SJCRH30 (cell line): Measurements from ENCODE around the gene COX6B2. TPM values are rescaled to one million over a fixed set of nuclear protein-coding genes. Genes with fewer than 3 reads are reported as not detected.

ENCODE experiments used
- DNase-seq, 2 experiments: peaks; one replicate each; pipeline ENCODE4 v3.0.0-alpha.2; 2015 to 2020
- H3K27ac ChIP-seq: fragments of 250-450 bp; sonication (Bioruptor Pico); 2 replicates; pipeline ENCODE4 v1.5.1; 2020; ENCODE audit warnings: mild to moderate bottlenecking, moderate library complexity
- H3K27me3 ChIP-seq: fragments of 250-450 bp; sonication (Bioruptor Pico); 2 replicates; pipeline ENCODE4 v1.5.1; 2020; ENCODE audit warnings: mild to moderate bottlenecking, moderate library complexity
- H3K36me3 ChIP-seq: fragments of 250-450 bp; sonication (Bioruptor Pico); 2 replicates; pipeline ENCODE4 v1.5.1; 2020; ENCODE audit warnings: mild to moderate bottlenecking, moderate library complexity
- H3K4me1 ChIP-seq: fragments of 250-450 bp; sonication (Bioruptor Pico); 2 replicates; pipeline ENCODE4 v1.5.1; 2020; ENCODE audit warnings: mild to moderate bottlenecking, moderate library complexity
- H3K4me3 ChIP-seq: fragments of 250-450 bp; sonication (Bioruptor Pico); 2 replicates; pipeline ENCODE4 v1.5.1; 2020; ENCODE audit warnings: mild to moderate bottlenecking, moderate library complexity
- H3K9me3 ChIP-seq: fragments of 250-450 bp; sonication (Bioruptor Pico); replicated peaks from 2 replicates; pipeline ENCODE4 v1.5.1; 2020; ENCODE audit warnings: mild to moderate bottlenecking, moderate library complexity
- total RNA-seq: library from RNA; depleted of rRNA; stranded (reverse); fragments of >200 nt; shearing (Covaris generic); gene quantifications from 2 replicates; pipeline ENCODE4 v1.2.3, GENCODE V29; 2014; rRNA removed

Gene COX6B2
- total RNA-seq, 1 experiment from 2014 or later, result 0.45 TPM

DNA sequence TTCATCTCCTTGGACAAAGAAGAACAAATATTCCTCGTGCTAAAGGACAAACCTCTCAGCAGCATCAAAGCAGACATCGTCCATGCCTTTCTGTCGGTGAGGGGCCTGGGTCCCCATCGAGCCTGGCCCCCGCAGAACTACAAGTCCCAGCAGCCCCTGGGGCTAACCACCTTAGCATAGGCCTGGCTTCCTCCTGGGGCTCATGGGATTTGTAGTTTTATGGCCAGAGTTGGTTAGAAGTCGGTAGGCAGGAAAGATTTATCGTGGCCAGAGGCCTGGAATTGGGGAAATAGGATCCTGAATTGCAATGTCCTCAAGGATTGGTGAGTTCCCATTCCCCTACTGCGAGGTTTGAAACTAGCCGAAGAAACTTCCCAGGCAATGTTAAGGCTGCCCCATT lies 49.0 kb downstream of the COX6B2 start:
- Histone ChIP-seq H3K4me1 (no peaks in the 10 kb centered on the region), H3K27me3 (no peaks in the 10 kb centered on the region), H3K4me3 (no peak overlapping the region), H3K9me3 (no peaks in the 10 kb centered on the region), H3K36me3 (peaks cover 15% of the 10 kb centered on the region), H3K27ac (no peak overlapping the region)
- DNase-seq, result peak; percentile 55 to 65

DNA sequence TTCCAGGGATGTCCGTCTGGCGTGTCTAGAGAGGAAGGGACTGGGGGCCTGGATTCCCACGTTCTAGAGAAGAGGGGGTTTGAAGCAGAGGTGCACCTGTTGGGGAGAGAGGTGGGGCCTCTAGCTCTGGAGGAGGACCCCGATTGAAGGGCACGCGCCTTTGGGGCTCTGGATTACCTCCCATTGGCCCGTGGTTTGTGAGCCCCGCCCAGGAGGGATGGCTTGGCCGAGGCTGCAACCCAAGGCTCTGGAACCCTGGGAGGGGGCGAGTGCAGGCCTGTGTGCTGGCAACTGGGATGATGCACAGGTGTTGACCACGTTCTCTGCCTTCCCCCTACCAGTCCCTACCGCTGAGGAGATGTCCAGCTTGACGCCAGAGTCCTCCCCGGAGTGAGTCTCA lies 49.5 kb downstream of the COX6B2 start:
- no peaks in the 10 kb centered on the region for H3K27me3 ChIP-seq
- no peaks in the 10 kb centered on the region for H3K9me3 ChIP-seq
- no peak overlapping the region for H3K27ac ChIP-seq
- no peak for DNase-seq
- no peaks in the 10 kb centered on the region for H3K4me1 ChIP-seq
- no peak overlapping the region for H3K4me3 ChIP-seq
- H3K36me3 ChIP-seq, result peaks cover 15% of the 10 kb centered on the region

DNA sequence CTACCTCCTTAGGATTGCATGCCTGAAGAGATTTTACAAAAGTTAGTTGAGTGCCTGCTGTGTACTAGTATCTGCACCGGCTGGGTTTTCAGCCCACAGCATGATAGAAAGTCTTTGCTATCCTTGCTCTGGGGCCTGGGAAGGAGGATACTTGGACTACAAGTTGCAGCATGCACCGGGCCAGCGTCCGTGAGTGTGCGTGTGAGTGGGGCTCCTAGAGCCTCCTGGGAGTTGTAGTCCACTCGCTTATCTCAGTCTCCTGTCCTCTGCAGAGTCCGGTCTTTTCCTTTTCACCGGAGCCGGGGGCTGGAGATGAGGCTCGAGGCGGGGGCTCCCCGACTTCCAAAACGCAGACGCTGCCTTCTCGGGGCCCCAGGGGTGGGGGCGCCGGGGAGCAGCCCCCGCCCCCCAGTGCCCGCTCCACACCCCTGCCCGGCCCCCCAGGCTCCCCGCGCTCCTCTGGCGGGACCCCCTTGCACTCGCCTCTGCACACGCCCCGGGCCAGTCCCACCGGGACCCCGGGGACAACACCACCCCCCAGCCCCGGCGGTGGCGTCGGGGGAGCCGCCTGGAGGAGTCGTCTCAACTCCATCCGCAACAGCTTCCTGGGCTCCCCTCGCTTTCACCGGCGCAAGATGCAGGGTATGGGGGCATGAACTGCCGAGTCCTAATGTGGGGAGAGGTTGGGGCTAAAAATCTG lies 50.1 kb downstream of the COX6B2 start:
- H3K27ac ChIP-seq, result no peak overlapping the region
- no peaks in the 10 kb centered on the region for H3K4me1 ChIP-seq
- peak; percentile 61 to 62 for DNase-seq
- H3K36me3 ChIP-seq, result peaks cover 14% of the 10 kb centered on the region
- no peaks in the 10 kb centered on the region for H3K9me3 ChIP-seq
- no peak overlapping the region for H3K4me3 ChIP-seq
- no peaks in the 10 kb centered on the region for H3K27me3 ChIP-seq

DNA sequence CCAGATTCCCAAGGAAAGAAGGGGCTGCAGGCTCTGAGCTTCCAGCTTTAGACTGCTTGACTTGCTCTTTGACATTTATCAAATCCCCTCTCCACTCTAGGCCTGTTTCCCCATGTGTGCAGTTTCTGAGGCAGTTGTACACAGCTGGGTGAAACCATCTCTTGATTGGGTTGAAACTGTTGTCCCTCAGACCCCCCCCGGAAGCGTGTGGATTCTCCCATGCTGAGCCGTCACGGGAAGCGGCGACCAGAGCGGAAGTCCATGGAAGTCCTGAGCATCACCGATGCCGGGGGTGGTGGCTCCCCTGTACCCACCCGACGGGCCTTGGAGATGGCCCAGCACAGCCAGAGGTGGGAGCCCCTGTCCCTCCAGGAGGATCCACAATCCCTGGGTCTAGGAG lies 51.0 kb downstream of the COX6B2 start:
- Histone ChIP-seq H3K4me3 (no peak overlapping the region), H3K4me1 (no peaks in the 10 kb centered on the region), H3K9me3 (no peaks in the 10 kb centered on the region)

DNA sequence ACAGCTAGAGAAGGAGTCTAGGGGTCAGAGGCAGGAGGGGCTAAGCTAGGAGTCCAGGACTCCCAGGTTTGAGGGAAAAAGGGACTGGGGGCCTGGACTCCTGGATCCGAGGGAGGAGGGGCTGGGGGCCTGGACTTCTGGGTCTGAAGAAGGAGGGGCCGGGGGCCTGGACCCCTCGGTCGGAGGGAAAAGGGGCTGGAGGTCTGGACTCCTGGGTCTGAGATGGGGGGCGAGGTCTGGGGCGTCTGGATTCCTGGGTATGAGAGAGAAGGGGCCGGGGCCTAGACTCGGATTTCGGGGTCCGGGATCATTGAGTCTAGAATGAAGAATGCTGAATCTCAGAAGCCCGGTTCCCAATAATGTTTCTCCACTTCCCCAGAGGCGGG lies 52.2 kb downstream of the COX6B2 start:
- H3K27me3 ChIP-seq, result no peaks in the 10 kb centered on the region
- no peaks in the 10 kb centered on the region for H3K4me1 ChIP-seq
- DNase-seq, result no peak
- no peak overlapping the region for H3K27ac ChIP-seq
- H3K4me3 ChIP-seq, result no peak overlapping the region
- H3K9me3 ChIP-seq, result no peaks in the 10 kb centered on the region
- H3K36me3 ChIP-seq, result peaks cover 10% of the 10 kb centered on the region

More for the DNA sequence above, 51.0 kb downstream of the COX6B2 start:
- DNase-seq, result no peak
- Histone ChIP-seq H3K27ac (no peak overlapping the region), H3K27me3 (no peaks in the 10 kb centered on the region), H3K36me3 (peaks cover 10% of the 10 kb centered on the region)

DNA sequence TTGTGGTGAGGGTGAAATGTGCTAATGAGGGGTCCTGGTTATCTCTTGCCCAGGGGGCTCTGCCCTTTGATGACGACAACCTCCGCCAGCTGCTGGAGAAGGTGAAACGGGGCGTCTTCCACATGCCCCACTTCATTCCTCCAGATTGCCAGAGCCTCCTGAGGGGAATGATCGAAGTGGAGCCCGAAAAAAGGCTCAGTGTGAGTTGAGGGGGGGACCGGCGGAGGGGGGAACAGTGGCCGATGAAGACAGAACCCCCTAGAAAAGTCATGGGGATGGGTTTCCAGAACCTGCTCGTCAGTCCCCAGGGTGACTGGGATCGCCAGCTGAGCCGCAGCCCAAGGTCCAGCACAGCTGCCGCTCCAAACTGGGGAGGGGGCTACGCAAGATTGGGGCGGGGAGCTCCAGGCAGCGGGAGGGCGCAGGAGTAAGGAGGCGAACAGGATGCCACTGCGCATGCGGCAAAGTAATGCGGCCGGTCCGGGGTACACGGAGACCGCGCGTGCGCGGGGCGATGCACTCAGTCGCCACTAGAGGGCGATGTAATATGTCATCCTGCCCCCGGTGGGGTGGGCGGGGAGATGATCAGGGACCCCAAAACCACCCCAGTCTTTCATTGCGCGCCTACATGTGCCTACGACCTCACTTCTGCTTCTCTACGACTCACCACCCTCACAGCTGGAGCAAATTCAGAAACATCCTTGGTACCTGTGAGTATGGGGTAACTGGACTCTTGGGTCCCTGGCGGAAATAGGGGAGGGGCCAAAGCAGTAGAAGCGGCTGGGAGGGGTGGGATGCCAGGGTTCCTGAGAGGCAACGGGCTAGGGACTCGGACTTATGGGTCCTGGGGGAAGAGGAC lies 52.8 kb downstream of the COX6B2 start:
- H3K9me3 ChIP-seq, result no peaks in the 10 kb centered on the region
- H3K27me3 ChIP-seq, result no peaks in the 10 kb centered on the region
- no peak overlapping the region for H3K4me3 ChIP-seq
- H3K27ac ChIP-seq, result no peak overlapping the region
- DNase-seq, result peak; percentile 66 to 77
- H3K4me1 ChIP-seq, result no peaks in the 10 kb centered on the region
- H3K36me3 ChIP-seq, result peaks cover 10% of the 10 kb centered on the region

DNA sequence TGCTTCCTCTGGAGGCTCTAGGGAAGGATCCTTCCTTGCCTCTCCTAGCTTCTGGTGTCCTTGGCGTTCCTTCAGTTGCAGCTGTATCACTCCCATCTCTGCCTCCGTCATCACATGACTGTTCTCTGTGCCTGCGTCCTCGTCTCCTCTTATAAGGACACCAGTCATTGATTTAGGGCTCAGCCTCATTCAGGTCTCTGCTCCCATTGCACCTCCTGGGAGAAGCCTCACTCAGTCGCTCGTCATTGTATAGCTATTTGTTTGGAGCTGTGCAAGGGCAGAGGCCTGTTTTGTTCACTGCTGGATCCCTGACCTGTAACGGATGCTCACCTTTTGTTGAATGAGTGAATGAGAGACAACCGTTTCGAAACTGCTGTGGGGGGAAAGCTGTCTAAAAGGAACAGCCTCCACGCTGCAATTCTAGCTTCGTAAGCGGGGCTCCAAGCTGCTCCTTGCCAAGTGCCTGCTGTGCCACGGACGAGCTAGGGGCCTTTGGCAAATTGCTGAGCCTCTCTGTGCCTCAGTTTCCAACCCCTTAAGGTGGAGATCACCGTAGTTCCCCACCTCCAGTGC lies 53.5 kb downstream of the COX6B2 start:
- Histone ChIP-seq H3K27ac (no peak overlapping the region), H3K36me3 (peaks cover 10% of the 10 kb centered on the region), H3K9me3 (no peaks in the 10 kb centered on the region), H3K27me3 (no peaks in the 10 kb centered on the region), H3K4me1 (no peaks in the 10 kb centered on the region), H3K4me3 (no peak overlapping the region)
- no peak for DNase-seq

DNA sequence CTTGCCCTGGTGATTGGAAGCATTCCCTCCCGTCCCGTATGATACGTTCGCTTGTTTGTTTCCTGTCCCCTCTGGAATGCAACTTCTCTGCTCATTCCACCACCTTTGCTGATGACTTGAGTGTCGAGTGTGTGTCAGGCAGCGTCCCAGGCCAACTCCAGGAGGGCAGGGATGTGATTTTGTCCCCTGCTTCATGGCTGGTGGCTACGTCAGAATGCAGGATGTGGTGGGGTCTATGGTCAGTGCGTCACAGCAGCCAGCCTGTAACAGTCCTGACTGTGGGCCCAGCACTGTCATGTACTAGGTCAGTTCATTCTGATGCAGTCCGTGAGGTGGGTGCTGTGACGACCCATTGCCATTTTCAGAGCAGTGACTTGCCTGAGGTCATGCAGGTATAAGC lies 54.5 kb downstream of the COX6B2 start:
- Histone ChIP-seq H3K4me1 (no peaks in the 10 kb centered on the region), H3K27ac (no peak overlapping the region), H3K36me3 (peaks cover 3% of the 10 kb centered on the region; the same call in 1 of the 2 replicates), H3K27me3 (no peaks in the 10 kb centered on the region), H3K9me3 (no peaks in the 10 kb centered on the region), H3K4me3 (no peak overlapping the region)
- DNase-seq, result no peak

Other genes with a start within 250 kb of the COX6B2 start
- 26.2 and 30.5 TPM in 2 replicates for gene PPP1R12C, start 237.1 kb downstream of the COX6B2 start, total RNA-seq
- gene TNNT1, start 205.5 kb downstream of the COX6B2 start, total RNA-seq, result 599 and 612 TPM in 2 replicates
- 2.4 and 2.5 TPM in 2 replicates for gene TNNI3, start 197.0 kb downstream of the COX6B2 start, total RNA-seq
- 9.1 and 14.0 TPM in 2 replicates for gene DNAAF3, start 188.1 kb downstream of the COX6B2 start, total RNA-seq
- gene SYT5, start 174.4 kb downstream of the COX6B2 start, total RNA-seq, result 0.36 TPM in 1 of 2 replicates, not detected in the other
- gene PTPRH, start 145.2 kb downstream of the COX6B2 start, total RNA-seq, result 0.94 and 1.4 TPM in 2 replicates
- gene TMEM86B, start 126.0 kb downstream of the COX6B2 start, total RNA-seq, result 2.3 and 2.5 TPM in 2 replicates
- 39.5 and 44.9 TPM in 2 replicates for gene PPP6R1, start 95.7 kb downstream of the COX6B2 start, total RNA-seq
- gene HSPBP1, start 74.6 kb downstream of the COX6B2 start, total RNA-seq, result 39.3 and 40.8 TPM in 2 replicates
- 13.2 and 15.8 TPM in 2 replicates for gene BRSK1, start 70.7 kb downstream of the COX6B2 start, total RNA-seq
- gene TMEM150B, start 29.4 kb downstream of the COX6B2 start, total RNA-seq, result not detected in 2 replicates
- 21.2 and 21.6 TPM in 2 replicates for gene KMT5C, start 14.8 kb downstream of the COX6B2 start, total RNA-seq
- not detected in 2 replicates for gene GARIN5B, start 8.5 kb upstream of the COX6B2 start, total RNA-seq
- gene IL11, start 15.7 kb upstream of the COX6B2 start, total RNA-seq, result 16.7 and 17.8 TPM in 2 replicates
- not detected in 2 replicates for gene TMEM190, start 22.1 kb upstream of the COX6B2 start, total RNA-seq
- 0.14 and 0.25 TPM in 2 replicates for gene TMEM238, start 29.6 kb upstream of the COX6B2 start, total RNA-seq
- gene RPL28, start 31.2 kb upstream of the COX6B2 start, total RNA-seq, result 612 and 617 TPM in 2 replicates
- 509 and 566 TPM in 2 replicates for gene UBE2S, start 53.1 kb upstream of the COX6B2 start, total RNA-seq
- gene SHISA7, start 88.6 kb upstream of the COX6B2 start, total RNA-seq, result not detected in 2 replicates
- gene ISOC2, start 106.9 kb upstream of the COX6B2 start, total RNA-seq, result 63.2 and 70.8 TPM in 2 replicates
- gene C19orf85, start 110.0 kb upstream of the COX6B2 start, total RNA-seq, result not detected in 2 replicates
- gene ZNF628, start 121.9 kb upstream of the COX6B2 start, total RNA-seq, result 2.9 and 3.6 TPM in 2 replicates
- gene NAT14, start 130.5 kb upstream of the COX6B2 start, total RNA-seq, result 22.1 and 25.9 TPM in 2 replicates
- 3.1 and 3.8 TPM in 2 replicates for gene SSC5D, start 133.7 kb upstream of the COX6B2 start, total RNA-seq
- 6.8 and 6.9 TPM in 2 replicates for gene SBK2, start 182.4 kb upstream of the COX6B2 start, total RNA-seq
- 0.30 and 0.87 TPM in 2 replicates for gene SBK3, start 190.8 kb upstream of the COX6B2 start, total RNA-seq
- gene ZNF579, start 226.1 kb upstream of the COX6B2 start, total RNA-seq, result 5.4 and 7.5 TPM in 2 replicates
- 7.9 and 10.3 TPM in 2 replicates for gene FIZ1, start 244.8 kb upstream of the COX6B2 start, total RNA-seq
- gene ZNF524, start 245.6 kb upstream of the COX6B2 start, total RNA-seq, result 2.7 and 3.2 TPM in 2 replicates